CD4-positive, alpha-beta memory T cell (primary cell): Measurements from ENCODE around the gene PRKG1. TPM values are rescaled to one million over a fixed set of nuclear protein-coding genes. Genes with fewer than 3 reads are reported as not detected.

ENCODE experiments used
- CTCF ChIA-PET: fragments of 350-600 bp; sonication (Branson Sonifier 250); formaldehyde crosslinking; loops from one replicate; lab custom pipeline; 2021; ENCODE audit warnings: inconsistent platforms; ENCODE audit not compliant: partially characterized antibody; lab: Charles Lee
- POLR2A ChIA-PET: fragments of 350-600 bp; sonication (Branson Sonifier 250); formaldehyde crosslinking; loops from one replicate; lab custom pipeline; 2021; ENCODE audit not compliant: partially characterized antibody; lab: Charles Lee
- DNase-seq, 5 donors: peaks; one replicate each; pipeline versions ENCODE4 v3.0.0 to v3.0.0-alpha.2; 2020 to 2022; ENCODE audit warnings: mixed read lengths in 1 of 5
- H3K27ac ChIP-seq: one replicate; pipeline ENCODE4 v1.7.0; 2013; ENCODE audit warnings: low read depth, low read length
- H3K27me3 ChIP-seq: 2 replicates; pipeline ENCODE4 v1.7.0; 2013; ENCODE audit warnings: mild to moderate bottlenecking, low read length, moderate library complexity; ENCODE audit not compliant: insufficient read depth
- H3K36me3 ChIP-seq: 2 replicates; pipeline ENCODE4 v1.7.0; 2013; ENCODE audit warnings: mild to moderate bottlenecking, low read length, moderate library complexity; ENCODE audit not compliant: insufficient read depth
- H3K4me1 ChIP-seq: 2 replicates; pipeline ENCODE4 v1.7.0; 2013; ENCODE audit warnings: mild to moderate bottlenecking, low read length, moderate library complexity; ENCODE audit not compliant: insufficient read depth
- H3K4me3 ChIP-seq, 2 donors: one replicate each; pipeline ENCODE4 v1.7.0; 2013; ENCODE audit warnings: low read length in 2 of 2, mild to moderate bottlenecking in 1 of 2
- H3K9me3 ChIP-seq, 2 donors: one replicate each; pipeline ENCODE4 v1.7.0; 2013; ENCODE audit warnings: low read length in 2 of 2, control low read depth in 1 of 2; ENCODE audit not compliant: control insufficient read depth in 1 of 2
- H3K27ac Mint-ChIP-seq, 7 donors: one replicate each; pipeline ENCODE4 v1.8.0; 2020 to 2021; ENCODE audit warnings: mixed read lengths in 7 of 7, mild to moderate bottlenecking in 6 of 7, inconsistent platforms in 3 of 7, moderate library complexity in 3 of 7
- H3K27me3 Mint-ChIP-seq, 2 donors: one replicate each; pipeline ENCODE4 v1.8.0; 2020 to 2021; ENCODE audit warnings: mixed read lengths in 2 of 2
- H3K36me3 Mint-ChIP-seq, 2 donors: one replicate each; pipeline ENCODE4 v1.8.0; 2020 to 2021; ENCODE audit warnings: mixed read lengths in 2 of 2, inconsistent platforms in 1 of 2, mild to moderate bottlenecking in 1 of 2
- H3K4me1 Mint-ChIP-seq, 4 donors: one replicate each; pipeline ENCODE4 v1.8.0; 2020 to 2021; ENCODE audit warnings: mixed read lengths in 4 of 4, mild to moderate bottlenecking in 1 of 4
- H3K4me3 Mint-ChIP-seq, 8 donors: one replicate each; pipeline ENCODE4 v1.8.0; 2020 to 2021; ENCODE audit warnings: mixed read lengths in 8 of 8, mild to moderate bottlenecking in 7 of 8, moderate library complexity in 6 of 8, inconsistent platforms in 3 of 8
- H3K9me3 Mint-ChIP-seq, 8 donors: one replicate each; pipeline ENCODE4 v1.8.0; 2020 to 2021; ENCODE audit warnings: mixed read lengths in 8 of 8, mild to moderate bottlenecking in 5 of 8, inconsistent platforms in 3 of 8, moderate library complexity in 1 of 8
- intact Hi-C: fragments of 100-400 bp; cut with micrococcal nuclease; formaldehyde crosslinking; loops from one replicate; pipeline ENCODE4 v1.15.1; 2023
- polyA plus RNA-seq, 2 donors: library from polyadenylated mRNA; unstranded; fragments of 300-500 nt; fragmentation: Illumina TruSeq; gene quantifications; one replicate each; pipeline ENCODE4 v1.2.3, GENCODE V29; 2021
- total RNA-seq, 2 experiments: library from RNA; stranded (reverse); gene quantifications; one replicate each; pipeline ENCODE4 v1.2.3, GENCODE V29; 2021

The PRKG1 gene
- total and polyA plus RNA-seq, 4 experiments from 2014 or later = 0.06 to 0.20 TPM; not detected in 2

- H3K36me3 Mint-ChIP-seq = no peaks in the 10 kb centered on the region
- no peak overlapping the region for H3K4me3 ChIP-seq
- H3K27me3 ChIP-seq = no peaks in the 10 kb centered on the region
- DNase-seq = no peak
- no peaks in the 10 kb centered on the region for H3K4me1 Mint-ChIP-seq
- peaks cover 0 to 7% (median 0%) of the 10 kb centered on the region in 8 donors for H3K9me3 Mint-ChIP-seq
- ChIA-PET CTCF (no interaction called here), POLR2A (interaction anchor here (0.6 kb wide), 1 partner anchor 1768 kb away, joined by 3 read pairs; no protein-coding TSS in a partner anchor)
- no peak overlapping the region for H3K4me3 Mint-ChIP-seq
- no peaks in the 10 kb centered on the region for H3K36me3 ChIP-seq
- H3K27ac Mint-ChIP-seq = no peak overlapping the region
- H3K27ac ChIP-seq = no peak overlapping the region
- no peaks in the 10 kb centered on the region for H3K4me1 ChIP-seq
- H3K27me3 Mint-ChIP-seq = no peaks in the 10 kb centered on the region
- intact Hi-C loops = no loop called here
- no peaks in the 10 kb centered on the region for H3K9me3 ChIP-seq
Measured at GRCh38 chr10:51924359-51924758, 850.1 kb downstream of the PRKG1 start.

- ChIA-PET CTCF (no interaction called here), POLR2A (no interaction called here)
- H3K36me3 ChIP-seq = no peaks in the 10 kb centered on the region
- H3K27ac ChIP-seq = no peak overlapping the region
- H3K4me1 Mint-ChIP-seq = no peaks in the 10 kb centered on the region
- no peaks in the 10 kb centered on the region for H3K9me3 ChIP-seq
- H3K4me1 ChIP-seq = no peaks in the 10 kb centered on the region
- intact Hi-C loops = no loop called here
- no peak overlapping the region for H3K27ac Mint-ChIP-seq
- DNase-seq = no peak
- H3K4me3 ChIP-seq = no peak overlapping the region
- no peaks in the 10 kb centered on the region for H3K27me3 ChIP-seq
- H3K9me3 Mint-ChIP-seq = peaks cover 0 to 7% (median 0%) of the 10 kb centered on the region in 8 donors
- H3K27me3 Mint-ChIP-seq = peaks cover 0 to 4% of the 10 kb centered on the region in 2 donors
- H3K36me3 Mint-ChIP-seq = no peaks in the 10 kb centered on the region
- H3K4me3 Mint-ChIP-seq = no peak overlapping the region
Measured at GRCh38 chr10:51926337-51926736, 852.0 kb downstream of the PRKG1 start.

GRCh38 chr10:51928162-51928561 lies 853.9 kb downstream of the PRKG1 start:
- no peak overlapping the region for H3K4me3 Mint-ChIP-seq
- no peaks in the 10 kb centered on the region for H3K4me1 Mint-ChIP-seq
- H3K36me3 Mint-ChIP-seq = no peaks in the 10 kb centered on the region
- ChIA-PET CTCF (interaction anchor here (1.5 kb wide), 1 partner anchor 32 kb away, joined by 5 read pairs; no protein-coding TSS in a partner anchor), POLR2A (no interaction called here)
- DNase-seq = no peak
- Histone ChIP-seq H3K36me3 (no peaks in the 10 kb centered on the region), H3K4me3 (no peak overlapping the region), H3K27ac (no peak overlapping the region), H3K4me1 (no peaks in the 10 kb centered on the region), H3K9me3 (no peaks in the 10 kb centered on the region), H3K27me3 (no peaks in the 10 kb centered on the region)
- H3K27ac Mint-ChIP-seq = no peak overlapping the region
- peaks cover 0 to 7% (median 0%) of the 10 kb centered on the region in 8 donors for H3K9me3 Mint-ChIP-seq
- peaks cover 0 to 4% of the 10 kb centered on the region in 2 donors for H3K27me3 Mint-ChIP-seq
- intact Hi-C loops = no loop called here

GRCh38 chr10:51932530-51932929 lies 858.2 kb downstream of the PRKG1 start:
- Mint-ChIP-seq H3K27me3 (peaks cover 0 to 4% of the 10 kb centered on the region in 2 donors), H3K4me3 (no peak overlapping the region), H3K27ac (no peak overlapping the region), H3K9me3 (no peaks in the 10 kb centered on the region), H3K36me3 (no peaks in the 10 kb centered on the region), H3K4me1 (no peaks in the 10 kb centered on the region)
- Histone ChIP-seq H3K9me3 (no peaks in the 10 kb centered on the region), H3K4me1 (no peaks in the 10 kb centered on the region), H3K36me3 (no peaks in the 10 kb centered on the region), H3K27me3 (no peaks in the 10 kb centered on the region), H3K4me3 (no peak overlapping the region), H3K27ac (no peak overlapping the region)
- ChIA-PET CTCF (no interaction called here), POLR2A (no interaction called here)
- DNase-seq = no peak
- intact Hi-C loops = no loop called here

- Histone ChIP-seq H3K27me3 (no peaks in the 10 kb centered on the region), H3K9me3 (no peaks in the 10 kb centered on the region), H3K36me3 (no peaks in the 10 kb centered on the region), H3K4me3 (no peak overlapping the region), H3K27ac (no peak overlapping the region), H3K4me1 (no peaks in the 10 kb centered on the region)
- Mint-ChIP-seq H3K4me3 (no peak overlapping the region), H3K4me1 (no peaks in the 10 kb centered on the region), H3K27me3 (peaks cover 2 to 4% of the 10 kb centered on the region in 2 donors), H3K36me3 (no peaks in the 10 kb centered on the region), H3K9me3 (no peaks in the 10 kb centered on the region), H3K27ac (no peak overlapping the region)
- ChIA-PET CTCF (no interaction called here), POLR2A (no interaction called here)
- no peak for DNase-seq
- intact Hi-C loops = no loop called here
Measured at GRCh38 chr10:51934373-51934772, 860.1 kb downstream of the PRKG1 start.

GRCh38 chr10:51935341-51935740 lies 861.1 kb downstream of the PRKG1 start:
- no peaks in the 10 kb centered on the region for H3K9me3 Mint-ChIP-seq
- no peak overlapping the region for H3K4me3 ChIP-seq
- ChIA-PET CTCF (no interaction called here), POLR2A (no interaction called here)
- no peaks in the 10 kb centered on the region for H3K9me3 ChIP-seq
- no peaks in the 10 kb centered on the region for H3K36me3 Mint-ChIP-seq
- no peak overlapping the region for H3K27ac ChIP-seq
- no peaks in the 10 kb centered on the region for H3K27me3 ChIP-seq
- no peaks in the 10 kb centered on the region for H3K36me3 ChIP-seq
- intact Hi-C loops = no loop called here
- H3K4me1 Mint-ChIP-seq = no peaks in the 10 kb centered on the region
- no peaks in the 10 kb centered on the region for H3K4me1 ChIP-seq
- H3K4me3 Mint-ChIP-seq = no peak overlapping the region
- peaks cover 0 to 2% of the 10 kb centered on the region in 2 donors for H3K27me3 Mint-ChIP-seq
- no peak overlapping the region for H3K27ac Mint-ChIP-seq
- no peak for DNase-seq

GRCh38 chr10:51937308-51938140 lies 863.2 kb downstream of the PRKG1 start:
- Mint-ChIP-seq H3K27me3 (peaks cover 1 to 2% of the 10 kb centered on the region in 2 donors), H3K27ac (no peak overlapping the region), H3K4me1 (no peaks in the 10 kb centered on the region), H3K36me3 (no peaks in the 10 kb centered on the region), H3K9me3 (peaks cover 0 to 3% (median 0%) of the 10 kb centered on the region in 8 donors), H3K4me3 (no peak overlapping the region)
- POLR2A ChIA-PET = no interaction called here
- CTCF ChIA-PET = no interaction called here
- Histone ChIP-seq H3K4me3 (no peak overlapping the region), H3K27ac (no peak overlapping the region), H3K36me3 (no peaks in the 10 kb centered on the region), H3K9me3 (no peaks in the 10 kb centered on the region), H3K4me1 (no peaks in the 10 kb centered on the region), H3K27me3 (no peaks in the 10 kb centered on the region)
- intact Hi-C loops = no loop called here
- DNase-seq = no peak
